Inferior parietal cortex (tissue), 1 donor: ENCODE results near the gene FADD.

Experiments used
- DNase-seq: peaks from one replicate; pipeline ENCODE4 v3.0.0-alpha.2; 2016; ENCODE audit errors: extremely low spot score

The FADD gene

DNA sequence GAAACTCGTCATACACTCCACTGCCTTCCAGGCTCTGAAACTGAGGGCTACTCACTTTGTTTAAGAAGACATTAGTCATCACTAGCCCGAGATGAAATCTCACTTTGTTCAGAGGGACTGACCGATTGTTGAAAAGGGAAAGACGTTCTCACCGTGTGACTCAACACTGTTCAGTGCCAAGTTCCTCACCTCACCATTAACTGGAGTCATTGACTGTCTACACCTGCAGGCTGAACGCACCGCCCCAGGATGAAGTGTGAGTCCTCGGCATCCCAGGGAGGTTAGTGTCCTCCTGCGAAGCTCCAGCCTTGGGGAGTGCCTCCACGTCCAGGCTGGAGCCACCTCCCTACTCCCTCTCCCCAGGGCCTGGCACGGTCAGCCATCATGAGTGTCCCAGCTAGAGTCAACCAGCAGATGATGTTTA lies 30.4 kb downstream of the FADD start:
- no peak for DNase-seq

- no peak for DNase-seq
Observed at GRCh38 chr11:70233962-70234361, 30.9 kb downstream of the FADD start.

- DNase-seq = no peak
Observed at GRCh38 chr11:70240337-70240736, 37.2 kb downstream of the FADD start.

DNA sequence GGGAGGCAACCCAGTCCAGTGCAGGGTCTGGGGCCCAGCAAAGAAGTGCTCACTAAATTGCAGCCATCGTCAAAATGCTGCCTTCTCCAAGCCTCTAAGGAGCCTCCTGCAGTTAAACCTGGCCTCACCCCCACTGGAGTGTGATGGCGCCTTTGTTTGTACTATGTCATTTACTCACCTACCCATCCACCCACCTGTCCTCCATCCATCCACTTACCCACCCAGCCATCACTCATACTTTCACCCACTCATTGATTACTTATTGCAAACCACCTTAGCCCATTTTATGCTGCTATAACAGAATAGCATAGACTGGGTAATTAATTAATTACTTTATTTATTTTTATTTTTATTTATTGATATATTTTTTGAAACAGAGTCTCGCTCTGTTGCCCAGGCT lies 38.6 kb downstream of the FADD start:
- no peak for DNase-seq

DNA sequence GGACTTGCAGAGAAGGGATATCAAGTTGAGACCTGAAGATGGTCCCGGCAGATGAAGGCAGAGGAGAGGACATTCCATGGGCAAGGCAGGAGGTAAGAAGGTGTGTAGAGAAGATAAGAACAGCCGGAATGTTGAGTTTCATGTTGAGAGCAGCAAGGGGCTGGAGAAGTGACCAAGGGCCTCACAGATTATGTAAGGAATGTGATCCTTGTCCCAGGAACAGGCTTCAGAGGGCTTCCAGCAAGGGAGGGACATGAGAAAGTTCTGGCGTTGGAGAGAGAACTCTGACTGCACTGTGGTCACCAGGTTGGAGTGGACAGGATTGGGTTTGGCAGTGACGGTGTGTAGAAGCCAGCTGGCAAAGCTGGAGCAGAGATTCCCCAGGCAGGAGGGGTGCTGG lies 39.8 kb downstream of the FADD start:
- no peak for DNase-seq

GRCh38 chr11:70243912-70244652 lies 41.0 kb downstream of the FADD start:
- DNase-seq = no peak

GRCh38 chr11:70244698-70245097 lies 41.6 kb downstream of the FADD start:
- no peak for DNase-seq

DNA sequence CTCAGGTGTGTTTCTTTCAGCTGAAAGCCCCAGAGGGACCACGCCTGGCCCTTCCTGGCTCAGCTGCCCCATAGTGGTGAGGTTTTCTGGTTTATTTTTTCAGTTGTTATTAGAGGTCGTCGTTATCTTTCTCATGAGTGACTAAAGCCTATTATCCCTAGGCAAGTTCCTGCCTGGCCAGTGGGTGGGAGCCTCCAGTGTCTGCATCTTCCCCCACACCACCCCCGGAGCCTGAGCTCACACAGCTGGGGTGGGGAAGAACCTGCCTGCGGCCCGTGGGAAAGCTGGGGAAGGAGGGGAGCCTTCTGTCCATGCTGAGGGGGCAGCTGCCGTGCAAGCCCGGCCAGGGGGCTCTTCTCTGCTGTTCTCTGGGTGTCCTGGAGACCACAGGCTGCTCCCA lies 43.1 kb downstream of the FADD start:
- no peak for DNase-seq

DNA sequence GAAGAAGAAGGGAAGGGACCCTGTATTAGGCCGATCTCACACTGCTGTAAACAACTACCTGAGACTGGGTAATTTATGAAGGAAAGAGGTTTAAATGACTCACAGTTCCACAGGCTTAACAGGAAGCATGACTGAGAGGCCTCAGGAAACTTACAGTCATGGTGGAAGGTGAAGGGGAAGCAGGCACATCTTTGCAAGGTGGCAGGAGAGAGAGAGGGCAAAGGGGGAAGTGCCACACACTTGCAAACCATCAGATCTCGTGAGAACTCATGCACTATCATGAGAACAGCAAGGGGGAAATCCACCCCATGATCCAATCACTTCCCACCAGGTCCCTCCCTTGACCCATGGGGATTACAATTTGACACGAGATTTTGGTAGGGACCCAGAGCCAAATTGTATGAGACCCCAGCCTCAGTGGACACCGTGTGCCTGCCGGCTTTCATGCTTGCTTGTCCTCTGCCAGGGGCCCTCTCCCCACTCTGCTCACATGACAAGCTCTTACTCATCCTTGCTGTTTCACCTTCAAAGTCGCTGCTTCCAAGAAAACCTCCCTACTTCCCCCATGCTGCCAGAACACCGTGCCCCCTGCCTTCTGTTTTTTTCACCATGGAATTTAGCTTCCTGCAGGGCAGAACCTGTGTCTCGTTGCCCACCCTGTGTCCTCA lies 44.1 kb downstream of the FADD start:
- no peak for DNase-seq

GRCh38 chr11:70247710-70248072 lies 44.6 kb downstream of the FADD start:
- no peak for DNase-seq

DNA sequence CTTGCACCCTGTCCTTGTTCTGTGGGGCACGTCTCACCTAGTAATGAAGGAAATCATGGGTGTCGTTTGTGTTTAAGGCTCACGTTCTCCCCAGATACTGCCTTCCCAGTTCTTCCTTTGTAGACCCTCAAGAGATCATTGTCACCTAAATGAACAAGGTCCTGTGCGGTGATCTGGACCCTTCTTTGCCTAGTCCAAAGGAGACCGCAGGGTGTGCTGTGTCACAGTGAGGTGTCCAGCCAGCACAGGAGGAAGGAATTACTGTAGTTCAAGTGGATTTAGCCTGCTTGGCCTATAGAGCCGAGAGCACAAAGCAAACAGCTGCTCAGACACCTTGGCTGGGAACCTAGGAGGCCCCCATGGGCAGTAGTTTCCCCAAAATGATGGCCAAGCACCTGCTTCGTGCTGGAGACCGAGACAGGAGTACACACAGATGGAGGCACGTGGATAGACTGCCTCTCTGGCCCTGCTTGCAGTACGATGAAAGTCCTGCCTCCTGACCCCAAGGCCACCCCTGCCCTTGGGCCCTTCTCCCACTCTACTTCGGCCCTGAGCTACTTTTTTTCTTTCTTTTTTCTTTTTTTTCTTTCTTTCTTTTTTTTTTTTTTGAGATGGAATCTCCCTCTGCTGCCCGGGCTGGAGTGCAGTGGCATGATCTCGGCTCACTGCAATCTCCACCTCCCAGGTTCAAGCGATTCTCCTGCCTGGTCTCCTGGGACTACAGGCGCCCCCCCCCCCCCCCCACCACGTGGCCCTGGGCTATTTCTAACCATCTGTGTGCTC lies 48.0 kb downstream of the FADD start:
- DNase-seq = no peak

DNA sequence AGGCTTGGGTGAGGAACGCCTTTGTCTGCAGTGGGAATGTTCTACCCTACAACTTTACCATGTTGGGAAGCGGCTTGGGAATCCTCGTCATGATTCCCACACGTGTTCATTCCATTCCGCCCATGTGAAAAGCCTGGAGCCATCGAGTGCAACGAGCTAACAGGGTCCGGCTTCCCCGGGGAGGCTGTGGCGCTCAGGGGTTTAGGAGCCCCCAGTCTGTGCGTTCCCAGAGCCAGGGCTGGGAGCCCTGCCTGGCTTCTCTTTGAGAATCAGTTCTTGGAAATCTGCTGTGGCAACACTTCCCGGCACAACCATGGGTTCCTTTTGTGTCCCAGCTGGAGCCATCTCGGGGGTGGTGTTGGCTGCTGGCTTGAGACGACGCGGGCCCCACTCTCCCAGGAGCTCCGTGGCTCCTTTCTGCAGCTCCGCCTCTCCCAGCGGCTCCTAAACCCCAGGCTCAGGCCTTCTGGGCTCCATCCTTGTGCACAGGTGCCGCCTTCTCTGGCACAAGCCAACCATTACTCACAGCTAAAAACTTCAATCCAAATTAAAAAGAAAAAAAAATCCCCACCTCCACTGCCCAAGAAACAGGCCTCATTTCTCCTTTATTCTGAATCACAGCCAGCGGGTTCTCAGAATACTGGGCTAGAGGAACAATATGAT lies 48.7 kb downstream of the FADD start:
- no peak for DNase-seq

GRCh38 chr11:70252844-70253243 lies 49.7 kb downstream of the FADD start:
- DNase-seq = no peak

DNA sequence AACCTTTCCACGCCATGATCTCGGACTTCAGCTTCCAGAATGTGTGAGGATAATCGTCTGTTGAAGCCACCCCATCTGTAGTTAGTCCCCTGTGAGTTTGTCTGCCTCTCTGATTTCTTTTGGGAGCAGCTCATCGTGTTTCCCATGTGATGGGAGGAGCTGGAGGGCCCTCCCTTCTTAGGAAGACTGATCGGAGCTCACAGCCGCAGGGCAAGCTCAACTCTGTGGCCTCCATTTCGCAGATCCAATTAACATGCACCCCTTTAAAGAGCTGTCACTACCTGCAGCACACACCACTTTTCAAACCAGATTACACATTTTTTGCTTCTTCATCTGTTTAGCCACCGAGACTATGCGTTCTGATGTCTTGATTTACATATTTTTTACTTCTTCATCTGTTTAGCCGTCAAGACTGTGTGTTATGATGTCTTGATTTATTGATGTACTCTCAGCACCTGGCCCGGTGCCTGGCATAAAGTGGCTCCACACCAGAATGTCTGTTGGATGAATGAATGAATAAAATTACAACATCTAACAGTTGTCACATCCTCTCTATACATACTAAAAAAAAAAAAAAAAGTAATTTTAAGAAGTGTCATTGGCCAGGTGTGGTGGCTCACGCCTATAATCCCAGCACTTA lies 52.5 kb downstream of the FADD start:
- DNase-seq = no peak
